H9 (cell line): ENCODE results near the gene EVL. TPM values are rescaled to one million over a fixed set of nuclear protein-coding genes. Genes with fewer than 3 reads are reported as not detected.

ENCODE experiments used
- DNase-seq: peaks from one replicate; pipeline ENCODE4 v3.0.0-alpha.2; 2017
- H2AFZ ChIP-seq: one replicate; pipeline ENCODE4 v1.6.1; 2013; ENCODE audit warnings: mild to moderate bottlenecking, low read length, control low read depth, moderate library complexity
- H2AK5ac ChIP-seq: 2 replicates; pipeline ENCODE4 v1.6.1; 2013; ENCODE audit warnings: low read length, control low read depth, mixed read lengths; ENCODE audit not compliant: insufficient read length
- H2BK120ac ChIP-seq: one replicate; pipeline ENCODE4 v1.6.1; 2013; ENCODE audit warnings: low read depth, mild to moderate bottlenecking, low read length, control low read depth, inconsistent platforms; ENCODE audit not compliant: poor library complexity, severe bottlenecking
- H2BK12ac ChIP-seq: 2 replicates; pipeline ENCODE4 v1.6.1; 2013; ENCODE audit warnings: low read length, control low read depth, mixed read lengths, low read depth; ENCODE audit not compliant: insufficient read length
- H2BK15ac ChIP-seq: 2 replicates; pipeline ENCODE4 v1.6.1; 2013; ENCODE audit warnings: low read depth, low read length, control low read depth
- H2BK20ac ChIP-seq: one replicate; pipeline ENCODE4 v1.6.1; 2013; ENCODE audit warnings: low read depth, mild to moderate bottlenecking, low read length, control low read depth, inconsistent platforms; ENCODE audit not compliant: poor library complexity, severe bottlenecking
- H2BK5ac ChIP-seq: 2 replicates; pipeline ENCODE4 v1.6.1; 2013; ENCODE audit warnings: low read length, control low read depth, mixed read lengths; ENCODE audit not compliant: insufficient read length
- H3K14ac ChIP-seq: 2 replicates; pipeline ENCODE4 v1.6.1; 2013; ENCODE audit warnings: low read length, control low read depth; ENCODE audit not compliant: insufficient read depth
- H3K18ac ChIP-seq: 2 replicates; pipeline ENCODE4 v1.6.1; 2013; ENCODE audit warnings: low read depth, mild to moderate bottlenecking, mixed read lengths, low read length, control low read depth; ENCODE audit not compliant: insufficient read length
- H3K23ac ChIP-seq: 2 replicates; pipeline ENCODE4 v1.6.1; 2013; ENCODE audit warnings: low read length, control low read depth, mixed read lengths, low read depth; ENCODE audit not compliant: insufficient read length
- H3K23me2 ChIP-seq: 2 replicates; pipeline ENCODE4 v1.6.1; 2013; ENCODE audit warnings: low read depth, mild to moderate bottlenecking, mixed read lengths, low read length, control low read depth; ENCODE audit not compliant: insufficient read length, poor library complexity, severe bottlenecking
- H3K27ac ChIP-seq: 2 replicates; pipeline ENCODE4 v1.5.1; 2013; ENCODE audit warnings: low read length, control low read depth, mixed read lengths, low read depth; ENCODE audit not compliant: insufficient read length
- H3K27me3 ChIP-seq: 2 replicates; pipeline ENCODE4 v1.6.1; 2013; ENCODE audit warnings: low read length, control low read depth, inconsistent platforms; ENCODE audit not compliant: insufficient read depth
- H3K4ac ChIP-seq: 2 replicates; pipeline ENCODE4 v1.6.1; 2013; ENCODE audit warnings: low read depth, mild to moderate bottlenecking, control low read depth, inconsistent platforms, low read length, moderate library complexity
- H3K4me1 ChIP-seq: 2 replicates; pipeline ENCODE4 v1.6.1; 2013; ENCODE audit warnings: low read length, control low read depth, inconsistent platforms; ENCODE audit not compliant: insufficient read depth
- H3K4me2 ChIP-seq: 2 replicates; pipeline ENCODE4 v1.6.1; 2013; ENCODE audit warnings: low read length, control low read depth, mixed read lengths; ENCODE audit not compliant: insufficient read length, insufficient read depth
- H3K56ac ChIP-seq: 2 replicates; pipeline ENCODE4 v1.6.1; 2013; ENCODE audit warnings: low read depth, mild to moderate bottlenecking, mixed read lengths, low read length, control low read depth; ENCODE audit not compliant: insufficient read length
- H3K79me1 ChIP-seq: 2 replicates; pipeline ENCODE4 v1.6.1; 2013; ENCODE audit warnings: low read depth, mild to moderate bottlenecking, moderate library complexity, low read length, control low read depth, inconsistent platforms; ENCODE audit not compliant: insufficient read depth, poor library complexity, severe bottlenecking
- H3K79me2 ChIP-seq: 2 replicates; pipeline ENCODE4 v1.6.1; 2013; ENCODE audit warnings: low read length, control low read depth, inconsistent platforms; ENCODE audit not compliant: insufficient read depth
- H3K9ac ChIP-seq: 2 replicates; pipeline ENCODE4 v1.6.1; 2013; ENCODE audit warnings: low read length, control low read depth, mixed read lengths; ENCODE audit not compliant: insufficient read length; ENCODE audit errors: extremely low read depth
- H3K9me3 ChIP-seq: one replicate; pipeline ENCODE4 v1.6.1; 2013; ENCODE audit warnings: low read depth, low read length, inconsistent platforms; ENCODE audit not compliant: control insufficient read depth
- H3T11ph ChIP-seq: one replicate; pipeline ENCODE4 v1.6.1; 2013; ENCODE audit warnings: mild to moderate bottlenecking, low read length, control low read depth, inconsistent platforms
- H4K20me1 ChIP-seq: one replicate; pipeline ENCODE4 v1.6.1; 2013; ENCODE audit not compliant: control insufficient read depth, insufficient read length, insufficient read depth
- H4K5ac ChIP-seq: 2 replicates; pipeline ENCODE4 v1.6.1; 2013; ENCODE audit warnings: low read depth, mild to moderate bottlenecking, mixed read lengths, low read length, control low read depth; ENCODE audit not compliant: insufficient read length
- H4K8ac ChIP-seq: replicated peaks from 2 replicates; pipeline ENCODE4 v1.6.1; 2013; ENCODE audit warnings: low read length, control low read depth, mixed read lengths, low read depth; ENCODE audit not compliant: insufficient read length
- H4K91ac ChIP-seq: 2 replicates; pipeline ENCODE4 v1.6.1; 2013; ENCODE audit warnings: low read depth, mild to moderate bottlenecking, moderate library complexity, mixed read lengths, low read length, control low read depth; ENCODE audit not compliant: insufficient read length
- H3K27ac Mint-ChIP-seq, 3 experiments: 2 replicates in 2 of 3; 3 replicates in 1 of 3; pipeline ENCODE4 v1.8.0; 2020 to 2021; ENCODE audit warnings: mixed read lengths in 3 of 3, mild to moderate bottlenecking in 1 of 3, moderate library complexity in 1 of 3
- H3K27me3 Mint-ChIP-seq: 2 replicates; pipeline ENCODE4 v1.8.0; 2021; ENCODE audit warnings: low read depth, mild to moderate bottlenecking, moderate library complexity, mixed read lengths
- H3K36me3 Mint-ChIP-seq, 3 experiments: 2 replicates in 2 of 3; 3 replicates in 1 of 3; pipeline ENCODE4 v1.8.0; 2020 to 2021; ENCODE audit warnings: low read depth in 3 of 3, mixed read lengths in 3 of 3; ENCODE audit not compliant: insufficient read depth in 1 of 3
- H3K4me1 Mint-ChIP-seq, 2 experiments: 2 replicates each; pipeline ENCODE4 v1.8.0; 2020; ENCODE audit warnings: mixed read lengths in 2 of 2
- H3K4me3 Mint-ChIP-seq, 2 experiments: 2 replicates in 1 of 2; 3 replicates in 1 of 2; pipeline ENCODE4 v1.8.0; 2020 to 2021; ENCODE audit warnings: mild to moderate bottlenecking in 2 of 2, mixed read lengths in 2 of 2, moderate library complexity in 1 of 2
- H3K9me3 Mint-ChIP-seq, 2 experiments: 2 replicates in 1 of 2; 3 replicates in 1 of 2; pipeline ENCODE4 v1.8.0; 2020; ENCODE audit warnings: mild to moderate bottlenecking in 2 of 2, mixed read lengths in 2 of 2, moderate library complexity in 1 of 2
- CTCF ChIP-seq: fragments of 200-600 bp; sonication (generic); conservative IDR thresholded peaks from 3 replicates; pipeline ENCODE4 v1.8.0; 2021; ENCODE audit warnings: antibody characterized with exemption, mild to moderate bottlenecking
- WGBS: extraction: QIAGEN DNeasy Blood & Tissue Kit; methylation state at CpG from one replicate; pipeline ENCODE4 v1.1.7; 2013; ENCODE audit warnings: missing lambda C conversion rate, low lambda C conversion rate, mixed read lengths; ENCODE audit not compliant: insufficient read length; ENCODE audit errors: extremely low coverage; 5-methylcytosine and 5-hydroxymethylcytosine counted together
- total RNA-seq: library from RNA; stranded (reverse); gene quantifications from 2 replicates; pipeline ENCODE4 v1.2.1, GENCODE V29; 2021

The EVL gene
- total RNA-seq, 1 experiment from 2014 or later = 53.2 TPM

GRCh38 chr14:100116134-100116533 lies 50.9 kb downstream of the EVL start:
- Histone ChIP-seq H2BK12ac (no peak overlapping the region), H3T11ph (no peak overlapping the region), H2AK5ac (no peak overlapping the region), H3K14ac (no peak overlapping the region), H4K8ac (no peak overlapping the region), H4K91ac (no peak overlapping the region), H2BK120ac (no peak overlapping the region), H3K79me2 (no peaks in the 10 kb centered on the region), H4K5ac (no peak overlapping the region), H3K27me3 (no peaks in the 10 kb centered on the region), H2BK5ac (no peak overlapping the region), H3K4me1 (no peaks in the 10 kb centered on the region), H2BK20ac (no peak overlapping the region), H2AFZ (no peak overlapping the region), H3K9me3 (no peaks in the 10 kb centered on the region), H3K27ac (no peak overlapping the region), H3K23me2 (no peaks in the 10 kb centered on the region), H3K9ac (no peak overlapping the region), H3K56ac (no peak overlapping the region), H3K23ac (no peak overlapping the region), H2BK15ac (no peak overlapping the region), H3K4me2 (no peak overlapping the region), H4K20me1 (peaks cover 2% of the 10 kb centered on the region), H3K79me1 (no peaks in the 10 kb centered on the region), H3K18ac (no peak overlapping the region), H3K4ac (no peak overlapping the region)
- H3K27me3 Mint-ChIP-seq = no peaks in the 10 kb centered on the region
- no peak overlapping the region for H3K4me3 Mint-ChIP-seq
- TF ChIP-seq CTCF = no peak
- no peak overlapping the region for H3K27ac Mint-ChIP-seq
- no peak for DNase-seq
- no peaks in the 10 kb centered on the region for H3K36me3 Mint-ChIP-seq
- no peaks in the 10 kb centered on the region for H3K9me3 Mint-ChIP-seq
- WGBS = no CpG with 5 or more reads among the region's 3 CpGs
- peaks cover 14% of the 10 kb centered on the region in 2 experiments for H3K4me1 Mint-ChIP-seq
